ENCODE data around the gene GRK1. TPM values are rescaled to one million over a fixed set of nuclear protein-coding genes. Genes with fewer than 3 reads are reported as not detected.

Gene GRK1
- total RNA-seq, 4 donors from 2014 or later: 0.88 to 1.7 TPM; not detected in 2

- DNase-seq: peak in 1 of 3 donors; percentile 20
- no peaks in the 10 kb centered on the region for H3K27me3 ChIP-seq
- H3K4me3 ChIP-seq: no peak overlapping the region
- H3K36me3 ChIP-seq: peaks cover 0 to 18% (median 0%) of the 10 kb centered on the region in 3 donors
- TF ChIP-seq CTCF (IDR thresholded peaks at IDR 0.05) (no peak), POLR2A (IDR thresholded peaks at IDR 0.05) (no peak)
- H3K27ac ChIP-seq: no peak overlapping the region
- no peaks in the 10 kb centered on the region for H3K9me3 ChIP-seq
- no peaks in the 10 kb centered on the region for H3K4me1 ChIP-seq
Measured at GRCh38 chr13:113625965-113626721, 40.9 kb upstream of the GRK1 start.

GRCh38 chr13:113627136-113627535 lies 39.9 kb upstream of the GRK1 start:
- peaks cover 0 to 28% (median 0%) of the 10 kb centered on the region in 3 donors for H3K36me3 ChIP-seq
- H3K4me1 ChIP-seq: no peaks in the 10 kb centered on the region
- no peaks in the 10 kb centered on the region for H3K27me3 ChIP-seq
- H3K27ac ChIP-seq: no peak overlapping the region
- H3K4me3 ChIP-seq: no peak overlapping the region
- no peak for TF ChIP-seq CTCF (IDR thresholded peaks at IDR 0.05)
- TF ChIP-seq POLR2A (IDR thresholded peaks at IDR 0.05): no peak
- no peaks in the 10 kb centered on the region for H3K9me3 ChIP-seq
- DNase-seq: peak in 1 of 3 donors; percentile 18

- Histone ChIP-seq H3K36me3 (peaks cover 0 to 36% (median 0%) of the 10 kb centered on the region in 3 donors), H3K4me1 (no peaks in the 10 kb centered on the region), H3K27me3 (no peaks in the 10 kb centered on the region), H3K27ac (no peak overlapping the region), H3K4me3 (no peak overlapping the region), H3K9me3 (no peaks in the 10 kb centered on the region)
- DNase-seq: peak in 1 of 3 donors; percentile 41
- TF ChIP-seq POLR2A (IDR thresholded peaks at IDR 0.05): no peak
- TF ChIP-seq CTCF (IDR thresholded peaks at IDR 0.05): no peak
Measured at GRCh38 chr13:113628291-113629270, 38.4 kb upstream of the GRK1 start.

- no peaks in the 10 kb centered on the region for H3K4me1 ChIP-seq
- peaks cover 0 to 42% (median 0%) of the 10 kb centered on the region in 3 donors for H3K36me3 ChIP-seq
Measured at GRCh38 chr13:113629866-113630265, 37.2 kb upstream of the GRK1 start.

More at GRCh38 chr13:113629866-113630265, 37.2 kb upstream of the GRK1 start:
- H3K27ac ChIP-seq: no peak overlapping the region
- DNase-seq: peak in 1 of 3 donors; percentile 32
- TF ChIP-seq POLR2A (IDR thresholded peaks at IDR 0.05) (no peak), CTCF (IDR thresholded peaks at IDR 0.05) (no peak)
- H3K4me3 ChIP-seq: no peak overlapping the region
- H3K27me3 ChIP-seq: no peaks in the 10 kb centered on the region
- no peaks in the 10 kb centered on the region for H3K9me3 ChIP-seq

All from Peyer's patch (tissue), 4 donors.